Measurements from ENCODE around the gene RPTOR.
"Not testable (repeated sequence)": the region's sequence is repeated elsewhere in the genome, so short reads cannot be mapped to it uniquely, and the experiment has no call there.

The RPTOR gene

DNA sequence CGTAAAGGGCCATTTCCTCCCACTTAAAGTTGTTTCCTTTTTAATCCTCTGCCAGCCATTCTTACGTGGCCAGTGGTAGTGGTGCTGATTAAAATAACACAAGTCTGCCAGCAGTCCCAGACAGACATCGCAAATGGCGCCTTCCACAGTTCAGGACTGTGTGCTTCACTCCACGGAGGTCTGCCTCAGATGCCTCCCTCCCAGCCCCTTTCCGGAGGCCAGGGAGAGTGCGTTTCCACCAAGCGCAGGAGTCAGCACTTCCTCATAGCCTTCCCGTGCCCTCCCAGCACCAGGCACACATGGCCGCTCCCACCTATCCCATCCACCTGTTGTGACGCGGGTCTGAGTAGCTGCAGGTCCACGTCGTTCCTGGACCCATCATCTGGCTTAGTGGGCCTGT lies 205.6 kb downstream of the RPTOR start:
- DNase-seq, result no peak

DNA sequence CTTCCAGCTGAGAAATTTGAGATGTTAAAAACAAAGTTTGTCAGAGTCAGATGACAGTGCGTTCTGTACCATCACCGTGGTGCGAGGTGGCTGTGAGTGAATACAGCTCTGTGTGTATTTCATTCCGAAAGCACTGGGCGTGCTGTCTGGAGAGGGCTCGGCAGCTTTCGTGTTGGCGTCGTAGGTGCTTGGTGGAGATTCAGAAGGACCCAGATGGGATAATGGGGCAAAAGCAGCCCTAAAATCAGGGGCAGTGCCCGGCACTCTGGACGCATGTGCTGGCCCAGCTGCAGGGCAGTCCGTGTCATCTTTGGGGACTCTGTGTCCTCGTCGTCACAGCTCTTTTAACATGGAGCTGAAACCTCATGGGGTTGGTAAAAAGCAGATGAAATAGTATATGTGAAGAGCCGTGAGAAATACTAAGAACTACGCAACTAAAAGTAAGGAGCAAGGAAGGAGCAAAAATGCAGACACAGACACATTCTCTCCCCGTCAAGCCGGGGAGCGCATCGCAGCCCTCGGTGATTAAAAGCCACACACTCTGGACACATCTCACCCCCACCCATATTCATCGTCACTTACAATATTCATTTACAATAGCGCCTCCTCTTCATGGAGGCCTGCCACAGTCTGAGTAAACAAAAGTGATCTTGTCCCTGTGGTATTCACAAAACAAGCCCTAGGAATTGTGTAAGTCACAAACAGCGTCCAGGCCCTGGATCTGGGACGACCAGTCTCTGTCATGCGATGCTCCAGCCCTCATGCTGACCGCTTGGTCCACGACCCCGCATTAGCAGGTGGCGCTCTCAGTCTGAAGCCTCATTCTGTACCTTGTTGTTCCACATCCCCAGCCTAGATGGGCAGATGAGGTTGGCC lies 206.7 kb downstream of the RPTOR start:
- DNase-seq, result no peak

DNA sequence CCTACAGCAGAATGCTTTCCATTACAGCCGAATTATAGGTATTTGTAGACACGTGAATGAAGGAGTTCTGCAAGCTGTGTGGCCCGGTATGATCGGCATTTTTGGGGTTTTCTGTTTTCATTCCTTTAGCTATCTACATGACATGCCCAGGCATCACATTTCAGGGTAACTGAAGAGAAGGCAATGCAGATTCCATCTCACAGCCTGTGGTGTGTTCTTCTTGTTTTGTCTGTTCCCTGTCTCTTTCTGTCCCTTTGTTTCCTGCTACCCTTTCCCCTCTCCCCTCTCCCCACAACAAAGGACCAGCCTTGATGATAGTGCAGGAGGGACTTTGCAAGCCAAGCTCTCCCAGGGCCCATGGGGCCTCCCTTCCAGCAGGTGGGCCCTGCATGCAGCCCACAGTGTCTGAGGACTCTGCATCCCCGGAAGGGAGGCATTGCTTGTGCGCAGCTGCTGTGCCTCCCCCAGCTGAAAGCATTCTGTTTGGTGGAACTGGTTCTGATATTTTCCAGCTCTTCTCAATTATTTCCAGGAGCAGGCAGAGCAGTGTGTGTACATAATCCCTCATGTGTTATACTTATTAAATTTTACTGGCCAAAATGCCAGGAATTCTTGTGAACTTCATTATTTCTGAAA lies 207.4 kb downstream of the RPTOR start:
- no peak for DNase-seq

DNA sequence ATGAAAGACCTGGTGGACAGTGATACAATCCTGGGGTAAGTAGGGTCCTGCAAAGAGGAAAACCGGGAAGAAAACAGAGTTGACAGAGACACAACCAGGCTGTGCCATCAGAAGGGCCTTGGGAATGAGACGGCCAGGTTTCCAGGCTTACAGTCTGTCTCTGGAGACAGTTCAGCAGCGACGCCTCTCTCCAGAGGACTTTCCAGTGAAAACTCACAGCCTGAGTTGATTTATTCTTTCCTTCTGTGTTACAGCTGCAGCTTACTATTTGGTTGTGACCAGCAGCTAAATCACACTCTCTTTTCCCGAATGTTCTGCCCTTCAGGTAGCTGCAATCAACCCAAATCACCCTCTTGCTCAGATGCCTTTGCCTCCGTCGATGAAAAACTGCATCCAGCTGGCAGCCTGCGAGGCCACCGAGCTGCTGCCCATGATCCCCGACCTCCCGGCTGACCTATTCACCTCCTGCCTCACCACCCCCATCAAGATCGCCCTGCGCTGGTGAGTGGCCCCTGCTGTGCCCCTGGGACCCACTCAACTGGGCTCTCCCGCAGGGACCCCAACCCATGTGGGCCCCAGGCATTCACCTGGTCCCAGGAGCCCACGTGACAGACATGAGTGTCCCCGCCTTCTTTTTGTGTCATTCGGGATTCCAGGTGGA lies 209.2 kb downstream of the RPTOR start:
- DNase-seq, result no peak

DNA sequence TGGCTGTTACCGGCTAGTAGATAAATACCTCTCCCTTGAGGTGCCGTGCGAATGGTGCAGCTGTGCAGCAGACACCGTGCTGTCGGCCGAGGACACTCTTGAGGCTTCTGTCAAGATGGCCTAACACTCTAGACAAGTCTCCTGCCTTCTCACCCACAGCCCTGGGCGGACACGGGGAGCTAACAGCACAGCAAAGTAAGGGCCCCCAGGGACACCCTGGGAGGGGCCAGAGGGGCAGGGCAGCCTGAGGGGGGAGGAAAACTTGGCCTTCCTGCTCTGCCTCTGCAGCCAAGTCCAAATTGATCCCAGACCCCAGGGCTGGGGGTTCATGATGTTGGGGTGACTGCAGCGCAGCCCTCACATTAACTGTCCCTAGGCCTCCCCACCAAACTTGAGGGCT lies 210.2 kb downstream of the RPTOR start:
- DNase-seq, result no peak

DNA sequence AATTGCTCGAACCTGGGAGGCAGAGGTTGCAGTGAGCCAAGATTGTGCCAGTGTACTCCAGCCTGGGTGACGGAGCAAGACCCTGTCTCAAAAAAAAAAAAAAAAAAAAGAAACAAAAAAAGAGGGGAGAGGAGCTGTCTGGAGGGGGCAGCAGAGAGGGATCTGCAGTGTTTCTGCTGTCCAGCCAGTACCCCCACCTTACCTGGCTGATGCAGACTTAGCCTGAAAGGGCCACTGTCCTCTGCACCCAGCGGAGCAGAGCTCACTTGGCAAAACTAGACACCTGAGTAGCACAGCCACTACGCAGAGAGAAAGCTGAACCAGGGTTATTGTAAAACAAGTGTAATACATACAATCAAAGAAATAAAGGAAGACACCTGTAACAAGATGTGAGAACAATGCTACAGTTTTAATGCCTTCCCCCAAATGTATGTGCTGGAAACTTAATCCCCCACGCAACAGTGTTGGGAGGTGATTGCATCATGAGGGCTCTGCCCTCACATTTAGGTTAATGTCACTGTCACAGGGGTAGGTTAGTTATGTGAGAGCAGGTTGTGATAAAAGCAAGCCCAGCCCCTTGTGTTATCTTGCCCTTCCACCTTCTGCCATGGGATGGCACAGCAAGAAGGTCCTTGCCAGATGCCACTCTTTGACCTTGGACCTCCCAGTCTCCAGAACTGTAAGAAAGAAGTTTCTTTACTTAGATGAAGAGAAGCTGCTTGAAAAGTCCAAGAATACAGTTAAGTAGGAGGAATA lies 211.2 kb downstream of the RPTOR start:
- DNase-seq, result peak; percentile 10

DNA sequence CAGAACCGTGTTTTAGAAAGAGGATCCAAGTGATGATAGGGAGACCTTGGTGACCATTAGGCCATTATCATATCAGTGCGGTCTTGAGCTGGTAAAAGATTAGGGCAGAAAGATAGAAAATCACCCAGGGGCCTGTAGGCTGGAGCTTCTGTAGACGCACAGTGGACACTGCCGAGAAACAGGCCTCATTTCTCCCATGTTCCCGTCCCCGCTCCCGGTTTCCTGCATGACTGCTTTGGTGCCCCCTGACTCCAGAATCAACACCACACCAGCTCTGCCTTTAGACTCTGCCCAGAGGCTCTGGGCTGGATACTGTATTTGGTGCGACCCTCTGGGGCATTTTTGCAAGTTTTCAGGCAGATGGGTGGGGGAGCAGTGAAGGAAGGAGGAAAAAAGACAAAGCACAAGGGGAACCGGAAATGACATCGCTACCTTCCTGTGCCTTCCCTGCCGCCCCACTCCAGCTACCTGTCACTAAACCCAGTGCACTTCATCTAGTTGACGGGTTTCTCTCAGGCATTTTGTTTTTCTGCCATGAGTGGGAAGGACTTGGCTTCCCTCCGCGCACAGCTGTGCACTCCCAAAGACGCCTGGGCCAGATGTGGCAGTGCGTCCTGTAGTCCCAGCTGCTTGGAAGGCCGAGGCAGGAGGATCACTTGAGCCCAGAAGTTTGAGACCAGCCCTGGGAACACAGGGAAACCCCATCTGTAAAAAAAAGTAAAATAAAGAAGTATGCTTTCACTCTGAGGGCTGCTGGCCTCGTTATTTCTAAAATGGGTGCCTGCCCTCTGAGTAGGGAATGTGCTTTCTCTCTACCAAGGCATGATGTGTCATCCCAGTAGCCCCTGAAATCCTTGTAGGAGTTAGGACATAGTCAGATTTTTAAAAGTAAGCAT lies 214.1 kb downstream of the RPTOR start:
- no peak for DNase-seq

DNA sequence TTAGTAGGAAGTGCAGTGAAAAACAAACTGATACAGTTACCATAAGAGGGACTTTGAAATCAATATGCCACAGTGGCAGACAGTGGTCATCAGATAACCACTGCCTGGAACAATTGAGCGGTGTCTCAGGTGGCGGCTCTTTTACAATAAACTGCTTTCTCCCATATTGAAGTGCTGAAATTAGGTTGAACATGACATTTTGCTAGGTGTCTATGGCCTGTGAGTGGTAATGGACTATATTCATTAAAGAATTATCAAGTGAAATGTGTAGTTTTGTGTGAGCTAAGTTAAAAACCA lies 214.7 kb downstream of the RPTOR start:
- no peak for DNase-seq

DNA sequence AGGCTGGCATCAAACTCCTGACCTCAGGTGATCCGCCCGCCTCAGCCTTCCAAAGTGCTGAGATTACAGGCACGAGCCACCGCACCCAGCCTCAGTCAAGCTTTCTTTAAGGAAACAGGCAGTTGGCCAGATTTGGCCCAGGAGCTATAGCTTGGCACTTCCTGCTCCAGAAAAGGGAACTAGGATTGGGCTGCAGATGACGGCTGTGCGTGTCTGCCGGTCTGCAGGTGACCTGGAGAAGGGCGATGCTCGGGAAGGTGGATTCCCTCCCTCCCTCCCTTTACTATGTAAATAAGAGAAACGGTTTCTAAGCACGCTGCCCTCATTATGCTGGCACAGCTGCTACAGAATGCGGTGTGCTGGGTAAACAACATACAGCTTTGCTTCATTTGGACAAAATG lies 215.9 kb downstream of the RPTOR start:
- DNase-seq, result no peak

DNA sequence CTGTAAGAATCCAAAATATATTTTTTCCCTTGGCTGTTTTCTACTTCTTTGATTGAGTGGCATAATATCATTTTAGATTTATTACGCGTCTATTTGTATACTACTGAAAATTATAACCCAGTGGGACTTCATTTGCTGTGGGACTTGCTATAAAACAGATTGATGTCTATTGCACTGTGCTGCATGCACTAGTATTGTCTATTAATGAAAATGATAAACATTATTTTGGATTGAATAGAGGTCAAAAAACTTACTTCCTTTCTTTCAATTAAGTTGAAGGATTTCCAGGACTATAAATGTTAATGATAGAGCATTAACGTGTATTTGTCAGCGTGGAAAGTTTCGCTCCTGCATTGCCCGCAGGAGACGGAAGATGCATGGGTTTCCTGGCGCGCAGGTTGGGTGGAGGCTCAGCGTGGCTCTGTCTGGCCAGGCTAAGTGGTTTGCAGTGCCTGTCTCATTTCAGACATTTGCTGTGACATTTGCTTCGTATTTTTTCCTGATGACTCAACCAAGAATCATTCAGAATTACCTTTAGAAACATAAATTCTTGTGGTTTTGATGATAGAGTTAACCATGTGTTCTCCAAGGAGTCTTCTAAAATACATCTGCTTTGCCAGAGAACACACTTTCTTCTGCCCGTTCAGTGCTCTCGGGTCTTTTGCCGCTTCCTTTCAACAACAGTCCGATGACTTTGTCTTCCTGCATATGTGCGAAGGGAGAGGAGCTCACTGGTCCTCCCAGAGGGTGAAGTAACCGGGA lies 216.7 kb downstream of the RPTOR start:
- DNase-seq, result no peak

DNA sequence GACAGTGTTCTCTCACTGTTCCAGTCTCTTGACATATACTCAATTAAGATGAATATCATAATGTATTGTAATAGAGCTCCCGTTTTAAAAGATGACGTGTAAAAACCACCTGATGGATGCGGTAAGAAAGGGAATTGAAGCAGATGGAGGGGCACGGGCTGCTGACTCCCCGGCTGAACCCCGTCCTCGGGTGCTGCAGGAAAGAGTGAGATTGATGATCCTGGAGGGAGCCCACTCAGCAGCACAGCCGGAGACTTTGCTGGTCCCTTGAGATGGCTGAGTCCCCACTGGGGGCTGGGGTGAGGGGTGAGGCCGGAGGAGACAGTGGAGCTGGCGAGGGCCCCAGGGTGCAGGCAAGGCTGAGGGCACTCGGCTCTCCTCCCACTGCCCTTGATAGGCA lies 217.4 kb downstream of the RPTOR start:
- DNase-seq, result no peak

DNA sequence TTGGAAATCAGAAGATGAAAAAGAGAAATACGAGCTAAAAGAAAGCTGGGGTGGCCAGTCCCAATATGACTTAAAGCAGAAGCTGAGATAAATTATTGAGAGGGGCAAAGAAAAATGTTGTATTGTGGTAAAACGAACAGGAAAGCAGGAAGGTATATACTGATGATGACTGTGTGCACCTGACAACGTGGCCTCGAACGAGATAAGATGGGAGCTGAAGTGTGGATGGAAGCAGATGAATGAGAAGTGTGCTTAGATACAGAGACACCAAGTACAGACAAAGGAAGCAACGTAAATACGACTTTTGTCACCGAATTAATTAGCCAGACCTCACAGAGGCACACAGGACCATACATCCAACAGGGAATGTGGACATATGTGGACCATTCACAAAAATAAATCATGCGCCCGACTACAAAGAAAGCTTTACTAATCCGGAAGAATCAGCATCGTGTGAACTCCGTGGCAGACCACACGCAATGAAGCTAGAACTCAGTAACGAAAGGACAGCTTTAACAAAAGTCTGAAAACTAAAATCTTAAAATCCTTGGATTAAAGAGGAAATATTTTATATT lies 218.7 kb downstream of the RPTOR start:
- no peak for DNase-seq

DNA sequence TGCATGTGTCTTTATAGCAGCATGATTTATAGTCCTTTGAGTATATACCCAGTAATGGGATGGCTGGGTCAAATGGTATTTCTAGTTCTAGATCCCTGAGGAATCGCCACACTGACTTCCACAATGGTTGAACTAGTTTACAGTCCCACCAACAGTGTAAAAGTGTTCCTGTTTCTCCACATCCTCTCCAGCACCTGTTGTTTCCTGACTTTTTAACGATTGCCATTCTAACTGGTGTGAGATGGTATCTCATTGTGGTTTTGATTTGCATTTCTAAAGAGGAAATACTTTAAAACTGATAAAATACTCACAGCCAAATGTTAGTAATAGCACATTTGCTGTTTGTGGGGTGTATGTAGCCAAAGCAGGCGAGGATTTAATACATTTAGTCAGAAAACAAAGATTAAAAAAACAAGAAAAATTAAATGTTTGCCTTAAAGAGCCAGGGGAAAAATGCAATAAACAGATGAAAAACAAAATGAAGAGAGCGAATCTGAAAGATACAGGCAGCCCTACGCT lies 220.0 kb downstream of the RPTOR start:
- not testable (repeated sequence) for DNase-seq

DNA sequence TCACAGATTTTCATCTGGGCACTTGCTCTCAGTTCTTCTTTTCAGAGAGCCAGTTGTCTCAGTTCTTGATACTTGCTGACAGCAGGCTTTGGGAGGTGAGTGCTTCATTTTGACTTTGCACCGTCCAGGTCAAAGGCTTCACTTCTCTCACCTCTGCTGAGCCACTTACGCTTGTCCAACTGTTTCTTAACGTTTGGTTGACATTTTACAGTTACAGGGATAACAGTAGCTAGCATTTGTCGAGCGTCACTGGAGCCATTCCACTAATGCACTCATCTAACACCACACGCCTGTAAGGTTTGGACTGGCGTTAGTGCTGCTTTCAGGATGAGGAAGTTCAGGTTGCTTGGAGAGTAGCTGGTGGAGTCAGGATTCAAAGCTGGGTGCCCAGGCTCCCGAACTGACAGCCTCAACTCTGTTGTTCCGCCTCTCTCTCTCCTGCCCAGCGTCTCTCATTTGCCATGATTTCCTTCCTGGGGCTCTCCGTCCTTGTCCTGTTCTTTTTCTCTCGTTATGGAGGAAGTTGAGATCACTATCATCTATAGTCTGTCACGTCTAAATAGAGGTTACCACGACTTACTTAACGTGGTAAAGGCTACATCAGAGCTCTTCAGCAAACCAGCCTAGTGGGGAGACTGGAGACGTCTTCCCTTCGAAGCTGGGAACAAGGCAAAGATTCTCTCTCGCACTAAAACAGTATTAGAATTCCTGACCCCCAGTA lies 220.8 kb downstream of the RPTOR start:
- DNase-seq, result no peak

DNA sequence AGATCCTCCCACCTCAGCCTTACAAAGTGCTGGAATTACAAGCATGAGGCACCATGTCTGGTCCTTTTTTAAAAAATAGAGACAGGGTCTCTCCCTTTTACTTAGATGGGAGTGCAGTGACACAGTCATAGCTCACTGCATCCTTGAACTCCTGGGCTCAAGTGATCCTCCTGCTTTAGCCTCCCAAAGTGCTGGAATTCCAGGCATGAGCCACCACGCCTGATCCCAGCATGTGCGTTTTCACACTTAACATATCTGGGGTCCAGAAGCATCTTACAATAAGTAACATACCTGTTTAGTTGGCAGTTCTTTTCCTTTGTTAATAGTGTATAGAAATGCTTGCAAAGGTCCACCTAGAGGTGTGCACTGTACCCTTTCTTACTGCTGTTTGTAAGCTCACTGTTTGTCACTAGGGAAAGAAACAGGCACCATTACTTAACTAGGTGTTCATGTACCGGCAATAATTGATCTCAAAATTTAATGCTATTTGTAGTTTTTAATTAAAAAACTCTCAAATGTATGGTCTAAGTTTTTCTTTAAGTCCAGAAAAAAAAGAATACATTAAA lies 221.7 kb downstream of the RPTOR start:
- no peak for DNase-seq

DNA sequence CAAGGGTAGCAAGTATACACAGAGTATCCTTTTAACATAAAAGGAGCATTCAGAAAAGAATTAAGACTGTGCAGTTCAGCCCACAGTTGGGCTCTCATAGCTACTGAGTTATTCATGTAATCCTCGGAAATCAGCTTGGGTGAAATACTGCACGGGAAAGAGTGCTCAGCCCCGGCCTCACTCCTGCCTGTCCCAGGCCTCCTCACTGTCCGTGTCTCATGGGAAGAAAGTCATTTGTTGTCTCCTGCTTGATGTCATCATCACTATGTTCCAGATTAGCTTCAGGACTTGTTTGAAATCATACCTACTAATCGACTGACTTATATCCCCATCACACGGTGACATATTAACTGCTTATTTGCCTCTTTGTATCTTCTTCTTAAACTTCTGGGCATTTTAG lies 223.8 kb downstream of the RPTOR start:
- no peak for DNase-seq

DNA sequence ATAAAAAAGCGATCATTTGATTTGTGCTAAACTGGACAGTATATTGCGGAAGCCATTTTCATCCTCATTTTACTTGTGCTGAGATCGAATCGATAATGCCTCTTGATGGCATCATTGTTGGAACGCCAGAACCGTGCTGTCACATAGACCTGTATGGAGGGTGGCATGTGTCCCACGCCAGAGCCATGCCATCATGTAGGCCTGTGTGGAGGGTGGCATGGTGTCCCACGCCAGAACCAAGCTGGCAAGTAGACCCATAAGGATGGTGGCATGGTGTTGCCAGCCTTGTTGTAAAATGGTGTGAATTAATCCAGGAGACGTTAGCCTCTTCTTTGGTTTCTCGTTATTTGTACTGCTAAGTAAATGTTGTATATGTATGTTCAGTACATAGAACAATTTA lies 224.3 kb downstream of the RPTOR start:
- DNase-seq, result no peak

DNA sequence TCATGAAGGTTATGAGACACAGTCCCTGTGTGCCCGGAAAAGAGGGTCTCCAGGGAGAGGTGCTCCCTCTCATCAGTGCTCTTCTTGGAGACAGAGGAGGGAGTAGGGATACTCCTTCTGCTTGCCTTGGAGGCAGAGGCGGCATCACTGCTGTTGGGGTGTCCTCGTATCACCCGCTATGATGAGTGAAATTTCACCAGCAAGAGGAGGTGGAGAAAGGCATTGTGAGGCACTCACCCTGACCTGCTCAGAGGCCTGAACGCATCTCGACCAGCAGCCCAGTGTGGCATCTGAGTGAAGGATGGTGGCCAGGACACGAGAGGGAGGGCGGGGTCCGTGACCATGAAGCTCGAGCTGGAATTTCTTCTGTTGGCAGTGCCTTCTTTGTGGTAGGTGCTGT lies 224.9 kb downstream of the RPTOR start:
- DNase-seq, result no peak

DNA sequence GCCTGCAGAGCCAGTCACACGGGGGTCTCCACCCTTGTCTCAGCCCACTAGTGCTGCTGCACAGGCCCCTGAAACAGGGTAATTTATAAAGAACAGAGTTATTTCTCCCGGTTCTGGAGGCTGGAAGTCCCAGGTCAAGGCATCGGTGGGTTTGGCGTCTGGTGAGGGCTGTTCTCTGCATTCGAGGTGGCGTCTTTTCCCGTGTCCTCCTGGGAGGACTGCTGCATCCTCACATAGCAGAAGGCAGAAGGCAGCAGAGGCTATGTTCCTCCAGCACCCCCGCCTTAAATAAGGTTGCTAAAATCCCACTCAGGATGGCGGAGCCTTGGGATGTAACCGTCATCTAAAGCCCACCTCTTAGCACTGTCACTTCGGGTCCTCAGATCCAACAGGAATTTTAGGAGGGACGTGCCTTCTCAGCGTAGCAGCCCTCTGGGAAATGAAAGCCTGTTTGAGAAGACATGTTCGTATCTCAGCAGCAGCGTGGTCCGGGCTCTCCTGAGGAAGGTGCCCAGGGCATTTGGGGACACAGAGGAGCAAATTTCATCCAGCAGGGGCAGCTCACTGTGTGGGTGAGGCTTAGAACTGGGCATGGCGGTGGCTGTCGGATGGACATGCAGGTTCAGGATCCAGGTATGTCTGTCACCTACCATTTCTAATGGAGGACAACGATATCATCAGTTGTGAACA lies 225.4 kb downstream of the RPTOR start:
- no peak for DNase-seq

Measured in NCI-H82 (cell line).